HG03439 (cell line): ENCODE results near the gene MRFAP1L1.
"Not testable (repeated sequence)": the region's sequence is repeated elsewhere in the genome, so short reads cannot be mapped to it uniquely, and the experiment has no call there.

ENCODE experiments used
- ATAC-seq: cut with Tn5 transposase; IDR thresholded peaks from one replicate; pipeline ENCODE4 v1.9.1; 2021; ENCODE audit warnings: mild to moderate bottlenecking, moderate library complexity; ENCODE audit not compliant: unreplicated experiment

MRFAP1L1 gene

DNA sequence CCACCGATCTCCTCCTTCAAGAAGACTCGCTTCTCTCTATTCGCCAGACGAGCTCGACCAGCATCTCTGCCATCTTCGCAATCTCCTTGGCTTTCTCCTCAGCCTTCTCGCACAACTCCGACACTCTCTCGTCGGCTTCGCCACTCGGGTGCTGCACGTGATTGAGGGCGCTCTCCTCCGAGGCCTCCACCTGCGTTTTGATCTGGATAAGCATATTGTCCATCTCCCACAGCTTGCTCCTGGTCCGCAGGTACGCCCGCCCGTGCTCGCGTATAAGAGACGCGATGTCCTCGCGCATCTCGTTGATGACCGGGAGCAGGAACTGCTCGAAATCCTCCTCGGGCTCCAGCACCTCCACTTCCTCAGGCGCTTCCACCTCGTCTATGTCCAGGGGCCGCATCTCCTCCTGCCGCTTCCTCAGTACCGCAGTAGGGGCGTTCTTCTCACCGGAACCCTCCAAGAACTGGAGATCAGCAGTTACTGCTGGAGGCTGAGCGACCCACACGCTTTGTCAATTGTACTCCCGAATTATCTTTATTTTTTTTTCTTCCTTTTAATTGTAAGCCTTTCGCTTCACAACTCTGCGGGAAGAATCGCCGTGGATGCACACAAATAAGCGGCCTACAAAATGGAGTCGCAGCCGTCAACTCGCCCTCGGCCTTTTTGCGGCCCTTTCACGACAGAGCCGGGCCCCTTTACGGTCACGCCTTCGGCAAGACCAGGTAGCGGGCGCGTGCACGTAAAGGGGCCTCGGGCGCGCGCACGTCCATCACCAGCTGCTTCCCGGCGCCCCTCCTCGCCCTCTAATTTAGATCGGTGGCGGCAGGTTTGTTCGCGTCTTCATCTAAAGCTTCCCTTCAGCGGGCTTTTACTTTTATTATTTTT lies at the start of gene MRFAP1L1:
Gene MRFAP1L1 (minus strand): TSS at position 636 of the 885 bp plus-strand sequence. CDS start 236 bp downstream, at position 400.
- peak; percentile 69 for ATAC-seq

DNA sequence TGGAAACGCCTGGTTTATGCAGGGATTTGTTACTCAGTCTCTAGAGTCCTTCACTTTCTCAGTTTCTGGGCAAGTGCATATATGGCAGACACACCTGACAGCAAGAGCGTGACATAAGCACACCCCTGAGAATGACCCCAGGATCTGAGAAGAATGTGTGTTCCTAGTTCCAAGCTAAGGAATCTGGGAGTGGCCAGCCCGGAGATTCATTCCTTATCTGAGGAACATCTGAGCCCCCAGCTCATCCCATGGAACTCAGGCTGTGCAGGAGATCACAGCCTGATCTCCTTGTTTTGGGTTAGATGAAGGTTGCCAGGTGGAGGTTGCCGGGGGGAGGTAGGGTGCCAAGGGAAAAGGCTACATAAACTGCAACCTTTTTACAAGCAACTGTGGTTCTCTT lies 49.1 kb upstream of the MRFAP1L1 start:
- no peak for ATAC-seq

GRCh38 chr4:6756345-6756744 lies 46.7 kb upstream of the MRFAP1L1 start:
- not testable (repeated sequence) for ATAC-seq

DNA sequence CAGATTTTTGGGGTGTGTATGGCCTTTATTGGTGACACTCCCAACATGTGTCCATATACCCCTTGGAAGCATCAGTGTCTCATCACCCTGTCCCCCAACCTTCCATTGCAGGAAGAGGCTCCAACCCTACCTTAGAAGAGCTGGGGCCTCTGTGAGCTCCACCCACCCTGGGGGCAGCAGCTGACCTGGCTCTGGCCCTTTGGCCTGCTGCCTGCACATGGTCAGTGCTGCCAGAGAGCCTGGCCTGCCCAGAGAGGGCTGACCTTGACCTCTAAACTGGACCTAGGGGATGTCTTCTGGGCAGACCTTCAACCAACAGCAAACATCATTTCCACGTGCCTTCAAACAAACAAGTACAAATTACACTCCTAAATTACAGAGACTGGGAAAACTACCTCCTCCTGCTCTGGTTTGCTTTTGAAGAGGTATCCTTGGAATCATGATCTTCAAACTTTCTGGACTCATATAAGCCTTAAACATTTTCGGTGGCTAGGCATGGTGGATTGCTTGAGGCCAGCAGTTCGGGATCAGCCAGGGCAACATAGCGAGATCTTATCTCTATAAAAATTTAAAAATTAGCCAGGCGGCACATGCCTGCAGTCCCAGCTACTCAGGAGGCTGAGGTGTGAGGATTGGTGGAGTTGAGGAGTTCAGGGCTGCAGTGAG lies 45.6 kb upstream of the MRFAP1L1 start:
- ATAC-seq, result no peak

DNA sequence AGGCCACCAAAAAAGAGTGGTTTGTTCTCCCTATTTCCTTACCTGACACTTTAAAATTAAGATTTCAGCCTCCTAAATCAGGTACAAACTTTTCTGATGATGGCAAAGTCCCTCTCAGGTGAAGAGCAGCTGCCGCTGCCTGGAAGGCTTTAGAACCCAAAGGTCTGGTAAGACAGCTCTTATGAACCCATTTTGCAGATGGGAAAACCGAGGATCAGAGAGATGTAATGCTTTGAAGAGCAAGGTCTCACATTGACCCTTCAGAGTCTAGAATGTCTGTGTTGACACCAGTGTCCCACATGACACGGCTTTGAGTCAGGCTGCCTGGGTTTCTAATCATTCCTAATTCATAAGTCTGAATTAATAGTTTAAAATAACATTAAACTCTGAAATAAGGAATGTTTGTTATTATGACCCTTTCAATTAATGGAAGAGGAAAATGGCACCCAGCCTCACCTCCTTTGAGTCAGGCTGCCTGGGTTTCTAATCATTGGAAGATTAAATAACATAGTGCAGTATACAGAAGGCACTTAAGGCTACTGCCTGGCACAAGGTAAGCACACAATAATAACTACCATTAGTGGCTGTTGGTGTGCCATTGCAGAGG lies 44.9 kb upstream of the MRFAP1L1 start:
- ATAC-seq, result no peak

DNA sequence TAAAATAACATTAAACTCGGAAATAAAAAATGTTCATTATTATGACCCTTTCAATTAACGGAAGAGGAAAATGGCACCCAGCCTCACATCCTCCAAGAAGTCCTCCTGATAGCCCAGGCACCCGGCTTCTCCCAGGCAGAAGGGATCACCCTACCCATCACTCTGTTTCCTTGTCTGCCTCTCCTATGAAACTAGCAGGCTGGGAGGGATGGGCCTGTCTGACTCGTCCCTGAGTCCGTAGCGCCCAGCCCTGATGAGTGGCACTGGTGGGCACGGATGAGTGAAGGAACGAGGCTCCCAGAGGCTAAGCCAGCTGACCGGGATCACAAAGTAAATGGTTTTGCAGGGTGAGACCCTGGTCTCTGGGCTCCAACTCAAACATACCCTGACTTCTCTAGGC lies 44.2 kb upstream of the MRFAP1L1 start:
- no peak for ATAC-seq

GRCh38 chr4:6753103-6753560 lies 43.5 kb upstream of the MRFAP1L1 start:
- ATAC-seq, result no peak

- no peak for ATAC-seq
Observed at GRCh38 chr4:6752486-6752829, 42.8 kb upstream of the MRFAP1L1 start.

- ATAC-seq, result no peak
Observed at GRCh38 chr4:6751611-6752485, 42.2 kb upstream of the MRFAP1L1 start.

DNA sequence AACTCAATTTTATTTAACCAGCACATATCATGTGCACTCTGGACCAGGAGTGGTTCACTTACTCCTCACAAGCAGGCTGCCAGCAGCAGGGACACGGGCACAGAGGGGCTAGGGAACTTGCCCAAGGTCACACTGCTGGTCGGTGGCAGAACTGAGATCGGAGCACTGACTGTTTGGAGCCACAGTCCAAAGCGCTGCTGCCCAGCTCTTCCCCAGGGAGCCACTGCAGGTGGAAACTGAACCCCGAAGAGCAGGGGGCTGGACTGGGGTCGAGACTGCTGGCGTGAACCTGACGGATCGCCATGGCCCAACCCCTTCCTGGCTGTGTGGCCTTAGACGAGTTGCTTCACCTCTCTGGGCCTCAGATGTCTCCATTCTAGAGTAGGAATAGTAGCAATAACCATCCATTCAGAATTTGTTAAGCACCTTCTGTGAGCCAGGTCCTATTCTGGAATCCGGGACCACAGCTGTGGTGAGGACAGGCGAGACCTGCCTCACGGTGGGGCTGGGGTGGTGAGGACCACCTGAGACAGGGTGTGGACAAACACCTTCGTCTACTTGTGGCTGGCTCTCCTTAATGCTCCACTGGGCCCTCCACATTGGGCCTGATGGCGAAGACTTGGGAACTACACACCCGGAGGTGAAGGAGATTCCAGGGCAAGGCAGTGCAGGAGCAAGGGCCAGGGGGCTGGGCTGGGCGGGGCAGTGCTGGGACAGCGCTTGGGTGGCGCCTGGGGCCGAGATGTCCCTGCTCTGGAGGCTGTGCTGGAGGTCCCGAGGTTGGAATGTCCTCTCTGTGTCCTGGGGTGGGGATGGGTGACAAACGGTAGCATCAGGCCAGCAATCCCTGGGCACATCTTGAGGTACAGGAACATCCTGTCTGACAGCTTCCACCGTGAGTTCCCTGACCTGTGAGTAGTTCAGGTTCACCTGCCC lies 40.9 kb upstream of the MRFAP1L1 start:
- no peak for ATAC-seq

- no peak for ATAC-seq
Observed at GRCh38 chr4:6749340-6750171, 39.9 kb upstream of the MRFAP1L1 start.

DNA sequence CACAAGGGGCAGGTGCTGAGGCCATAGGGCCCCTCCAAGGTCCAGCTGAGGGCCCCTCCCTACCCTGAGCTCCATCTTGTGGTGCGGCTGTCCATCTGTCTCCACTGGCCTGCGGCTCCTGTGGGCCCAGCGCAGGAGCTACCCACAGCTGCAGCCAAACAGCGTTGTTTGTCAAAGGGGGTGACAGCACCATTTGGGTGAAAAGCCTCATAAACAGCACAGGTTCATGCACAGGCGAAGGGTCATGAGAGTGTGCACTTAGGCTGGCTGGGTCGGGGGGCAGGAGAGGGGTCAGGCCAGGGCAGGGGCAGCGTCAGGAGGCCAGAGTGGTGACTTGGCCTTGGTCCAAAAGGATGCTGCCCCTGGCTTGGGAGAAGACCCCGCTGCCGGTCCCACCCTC lies 38.6 kb upstream of the MRFAP1L1 start:
- ATAC-seq, result no peak

DNA sequence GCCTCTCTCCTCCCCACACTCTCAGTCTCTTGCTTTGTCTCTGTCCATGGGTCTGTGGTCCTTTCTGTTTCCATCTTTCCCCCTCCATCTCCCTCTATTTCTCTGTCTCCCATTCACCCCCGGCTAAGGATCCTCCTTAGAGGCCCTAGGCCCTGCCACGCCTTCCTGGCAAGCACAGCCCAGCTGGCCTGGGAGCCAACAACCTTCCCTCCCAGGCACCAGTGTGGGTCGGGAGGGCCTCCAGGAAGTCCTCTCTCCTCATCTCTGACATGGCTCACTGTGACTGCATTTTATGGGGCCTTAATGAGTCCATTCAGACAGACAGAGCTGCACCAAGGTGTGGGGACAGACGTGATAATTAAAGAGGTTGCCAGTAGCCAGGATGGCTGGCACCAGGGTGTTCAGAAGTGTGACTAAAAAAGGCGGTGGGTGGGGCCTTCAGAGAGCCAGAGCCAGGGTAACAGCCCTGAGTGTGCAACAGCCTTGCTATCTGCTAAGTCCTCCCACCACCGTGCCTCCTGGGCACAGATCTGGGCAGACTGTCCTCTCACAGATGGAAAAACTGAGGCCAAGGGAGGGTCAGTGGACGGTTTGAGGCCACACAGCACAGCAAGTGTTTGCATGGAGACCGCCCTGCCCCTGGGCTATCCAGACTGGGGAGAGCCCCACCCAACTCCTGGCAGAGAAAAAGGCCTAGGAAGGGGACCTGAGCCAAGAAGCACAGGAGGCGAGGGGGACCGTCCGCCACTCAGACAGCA lies 37.8 kb upstream of the MRFAP1L1 start:
- ATAC-seq, result no peak

DNA sequence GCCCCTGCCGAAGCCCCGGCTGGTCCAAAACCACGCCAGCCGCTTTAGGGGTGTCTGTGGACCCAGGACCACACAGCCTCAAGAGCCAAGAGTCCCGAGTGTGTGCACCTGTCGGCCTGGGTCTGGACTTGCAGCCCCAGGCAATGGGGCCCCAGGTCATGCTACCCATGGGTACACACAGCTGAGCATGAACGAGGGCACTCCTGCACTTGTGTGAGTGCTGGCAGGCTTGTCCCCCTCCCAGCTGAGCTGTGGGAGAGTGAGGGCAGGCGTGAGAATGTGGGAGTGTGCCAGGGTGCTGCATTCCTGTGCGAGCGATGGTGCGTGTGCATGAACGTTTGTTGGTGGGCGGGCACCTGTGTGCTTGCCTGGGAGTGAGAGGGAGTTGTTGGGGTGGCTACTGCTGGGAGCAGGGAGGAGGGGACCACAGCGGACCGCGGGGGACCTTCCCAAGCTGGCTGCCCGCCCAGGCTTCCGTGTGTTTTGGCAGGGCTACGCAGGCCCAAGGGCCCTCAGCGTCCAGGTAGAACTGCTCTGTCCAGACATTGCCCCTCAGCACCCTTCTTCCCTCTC lies 37.1 kb upstream of the MRFAP1L1 start:
- no peak for ATAC-seq

DNA sequence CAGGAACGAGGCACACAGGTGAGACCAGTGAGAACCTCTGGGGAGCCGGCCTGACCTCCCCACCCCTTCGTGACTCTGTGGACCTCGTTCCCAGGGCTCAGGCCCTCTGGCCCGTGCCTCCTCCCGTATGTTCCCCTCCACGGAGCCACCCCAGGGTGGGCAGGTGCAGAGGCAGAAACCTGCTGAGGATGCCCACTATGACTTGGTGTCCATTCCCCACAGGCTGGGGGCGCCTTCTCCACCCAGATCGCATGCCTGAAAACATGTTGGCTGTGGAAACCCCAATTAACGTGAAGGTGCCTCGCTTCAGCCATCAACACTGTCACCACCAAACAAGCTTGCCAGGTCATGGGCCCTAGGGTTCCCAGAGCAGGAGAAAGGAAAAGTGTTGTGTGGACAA lies 33.3 kb upstream of the MRFAP1L1 start:
- ATAC-seq, result no peak

- no peak for ATAC-seq
Observed at GRCh38 chr4:6742507-6742906, 32.8 kb upstream of the MRFAP1L1 start.

DNA sequence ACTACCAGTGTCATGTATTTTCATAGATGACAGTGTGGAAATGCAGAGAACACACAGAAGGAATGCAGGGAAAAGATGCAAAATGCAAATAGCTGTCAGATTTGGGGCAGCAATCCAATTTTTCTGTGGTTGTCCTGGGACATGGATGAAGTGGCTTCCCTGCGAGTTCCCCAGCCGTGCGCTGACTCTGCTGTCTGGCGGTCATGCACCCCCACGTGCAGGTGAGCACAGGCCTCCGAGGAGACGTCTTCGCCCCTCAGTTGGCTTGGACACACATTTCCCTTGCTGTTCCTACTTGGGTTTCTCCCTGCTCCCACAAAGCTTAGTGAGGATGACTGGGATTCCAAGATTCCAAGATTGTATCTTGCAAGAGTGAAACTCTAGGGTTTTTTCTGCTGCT lies 30.7 kb upstream of the MRFAP1L1 start:
- ATAC-seq, result no peak

DNA sequence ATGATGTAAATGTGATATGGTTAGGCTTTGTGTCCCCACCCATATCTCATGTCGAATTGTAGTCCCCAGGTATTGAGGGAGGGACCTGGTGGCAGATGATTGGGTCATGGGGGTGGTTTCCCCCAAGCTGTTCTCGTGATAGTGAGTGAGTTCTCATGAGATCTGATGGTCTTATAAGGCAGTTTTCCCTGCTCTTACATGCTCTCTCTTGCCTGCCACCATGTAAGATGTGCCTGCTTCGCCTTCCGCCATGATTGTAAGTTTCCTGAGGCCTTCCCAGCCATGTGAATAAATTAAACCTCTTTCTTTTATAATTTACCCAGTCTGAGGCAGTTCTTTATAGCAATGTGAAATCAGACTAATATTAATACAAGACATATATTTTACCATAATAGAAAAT lies 30.3 kb upstream of the MRFAP1L1 start:
- no peak for ATAC-seq
